Measurements from ENCODE around the gene CEP128.

The CEP128 gene

DNA sequence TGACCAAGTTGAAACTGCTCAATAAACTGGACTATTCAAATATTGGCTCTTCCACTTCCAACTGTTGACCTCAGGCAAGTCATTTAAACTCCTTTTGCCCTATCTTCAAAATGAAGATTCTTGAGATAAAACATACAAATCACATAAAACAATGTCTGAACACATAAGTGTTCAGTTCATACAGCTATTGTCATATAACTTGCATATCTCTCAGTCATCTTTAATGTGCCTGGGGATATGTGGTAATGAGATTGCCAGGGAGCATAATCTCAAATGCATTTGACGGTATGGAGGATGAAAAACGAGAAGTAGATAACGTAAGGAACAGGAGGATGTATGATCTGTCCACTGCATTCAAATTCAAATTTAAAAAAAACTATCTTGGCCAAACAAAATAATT lies 493.3 kb downstream of the CEP128 start:
- Histone ChIP-seq H3K27ac (ENCODE audit: low read length) (no peak overlapping the region), H3K79me2 (ENCODE audit: insufficient read depth, low read length) (no peaks in the 10 kb centered on the region), H3K27me3 (ENCODE audit: insufficient read depth, low read length, poor library complexity) (no peaks in the 10 kb centered on the region), H3K9me3 (ENCODE audit: insufficient read depth, low read length, severe bottlenecking) (peaks cover 16% of the 10 kb centered on the region), H3K9ac (ENCODE audit: low read depth, low read length) (no peak overlapping the region), H3K4me3 (ENCODE audit: low read depth in 1 of 2, low read length in 2 of 2) (no peak overlapping the region), H2AFZ (ENCODE audit: low read depth, low read length) (no peak overlapping the region), H4K20me1 (ENCODE audit: insufficient read depth, low read length) (no peaks in the 10 kb centered on the region), H3K4me1 (ENCODE audit: insufficient read depth, low read length) (no peaks in the 10 kb centered on the region), H3K36me3 (ENCODE audit: insufficient read depth, low read length) (no peaks in the 10 kb centered on the region), H3K4me2 (ENCODE audit: insufficient read depth, low read length) (no peak overlapping the region)
- TF ChIP-seq EZH2 (IDR thresholded peaks at IDR 0.05; ENCODE audit: borderline replicate concordance, low read depth, low read length, severe bottlenecking): no peak
- TF ChIP-seq, protein P1, sequence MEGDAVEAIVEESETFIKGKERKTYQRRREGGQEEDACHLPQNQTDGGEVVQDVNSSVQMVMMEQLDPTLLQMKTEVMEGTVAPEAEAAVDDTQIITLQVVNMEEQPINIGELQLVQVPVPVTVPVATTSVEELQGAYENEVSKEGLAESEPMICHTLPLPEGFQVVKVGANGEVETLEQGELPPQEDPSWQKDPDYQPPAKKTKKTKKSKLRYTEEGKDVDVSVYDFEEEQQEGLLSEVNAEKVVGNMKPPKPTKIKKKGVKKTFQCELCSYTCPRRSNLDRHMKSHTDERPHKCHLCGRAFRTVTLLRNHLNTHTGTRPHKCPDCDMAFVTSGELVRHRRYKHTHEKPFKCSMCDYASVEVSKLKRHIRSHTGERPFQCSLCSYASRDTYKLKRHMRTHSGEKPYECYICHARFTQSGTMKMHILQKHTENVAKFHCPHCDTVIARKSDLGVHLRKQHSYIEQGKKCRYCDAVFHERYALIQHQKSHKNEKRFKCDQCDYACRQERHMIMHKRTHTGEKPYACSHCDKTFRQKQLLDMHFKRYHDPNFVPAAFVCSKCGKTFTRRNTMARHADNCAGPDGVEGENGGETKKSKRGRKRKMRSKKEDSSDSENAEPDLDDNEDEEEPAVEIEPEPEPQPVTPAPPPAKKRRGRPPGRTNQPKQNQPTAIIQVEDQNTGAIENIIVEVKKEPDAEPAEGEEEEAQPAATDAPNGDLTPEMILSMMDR (IDR thresholded peaks at IDR 0.05; ENCODE audit: borderline replicate concordance, extremely low read depth, low read length, poor library complexity, severe bottlenecking): no peak
- no peak for DNase-seq
- no peak for ATAC-seq (ENCODE audit: insufficient read depth, low read depth)

DNA sequence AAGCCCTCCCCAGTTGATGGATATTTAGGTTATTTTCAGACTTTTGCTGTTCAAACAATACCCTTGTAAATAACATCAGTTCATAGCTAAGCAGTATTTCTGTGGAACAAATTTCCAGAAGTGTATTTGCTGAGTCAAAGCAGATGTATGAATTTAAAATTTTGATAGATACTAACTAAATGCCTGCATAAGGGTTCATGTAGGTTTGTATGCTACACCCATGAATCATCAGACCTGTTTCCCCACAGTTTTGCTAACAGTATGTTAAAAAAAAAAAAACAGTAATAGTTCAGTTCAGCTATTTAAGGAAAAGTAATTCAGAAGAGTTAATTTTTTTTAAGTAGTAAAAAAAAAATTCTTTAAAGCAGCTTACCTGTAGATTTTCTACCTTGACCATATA lies 494.1 kb downstream of the CEP128 start:
- H2AFZ ChIP-seq (ENCODE audit: low read depth, low read length): no peak overlapping the region
- H3K9me3 ChIP-seq (ENCODE audit: insufficient read depth, low read length, severe bottlenecking): peaks cover 16% of the 10 kb centered on the region
- no peak overlapping the region for H3K9ac ChIP-seq (ENCODE audit: low read depth, low read length)
- H3K4me3 ChIP-seq (ENCODE audit: low read depth in 1 of 2, low read length in 2 of 2): no peak overlapping the region
- H3K36me3 ChIP-seq (ENCODE audit: insufficient read depth, low read length): no peaks in the 10 kb centered on the region
- TF ChIP-seq, protein P1 (IDR thresholded peaks at IDR 0.05; ENCODE audit: borderline replicate concordance, extremely low read depth, low read length, poor library complexity, severe bottlenecking): no peak
- TF ChIP-seq EZH2 (IDR thresholded peaks at IDR 0.05; ENCODE audit: borderline replicate concordance, low read depth, low read length, severe bottlenecking): no peak
- DNase-seq (no peak), ATAC-seq (ENCODE audit: insufficient read depth, low read depth) (no peak)
- no peaks in the 10 kb centered on the region for H4K20me1 ChIP-seq (ENCODE audit: insufficient read depth, low read length)
- H3K4me2 ChIP-seq (ENCODE audit: insufficient read depth, low read length): no peak overlapping the region
- no peak overlapping the region for H3K27ac ChIP-seq (ENCODE audit: low read length)
- H3K4me1 ChIP-seq (ENCODE audit: insufficient read depth, low read length): no peaks in the 10 kb centered on the region
- no peaks in the 10 kb centered on the region for H3K27me3 ChIP-seq (ENCODE audit: insufficient read depth, low read length, poor library complexity)
- no peaks in the 10 kb centered on the region for H3K79me2 ChIP-seq (ENCODE audit: insufficient read depth, low read length)

Measured in DND-41 (cell line).